Measurements from ENCODE around the gene DOCK6. TPM values are rescaled to one million over a fixed set of nuclear protein-coding genes. Genes with fewer than 3 reads are reported as not detected.

DOCK6 gene
- total and polyA plus RNA-seq, 2 experiments from 2014 or later, result 17.4 to 36.8 TPM

DNA sequence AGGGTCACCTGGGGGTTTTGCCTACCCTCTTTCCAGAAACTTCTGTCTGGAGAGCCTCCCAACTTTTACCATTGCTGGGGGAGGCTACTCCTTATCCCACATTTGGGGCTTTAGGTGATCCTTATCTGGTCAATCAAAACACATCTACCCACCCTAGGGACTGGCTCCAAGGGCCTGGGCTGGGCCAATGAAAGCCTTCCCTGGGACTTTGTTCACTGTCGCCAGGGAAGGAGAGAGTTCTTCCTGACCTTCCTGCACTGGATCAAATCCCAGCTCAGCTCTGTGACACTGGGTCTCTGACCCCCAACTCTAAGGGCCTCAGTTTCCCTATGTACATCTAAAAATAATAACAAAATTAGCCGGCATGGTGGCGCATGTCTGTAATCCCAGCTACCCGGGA is 11.1 kb downstream of the DOCK6 start:
- no peak overlapping the region for H3K4me2 ChIP-seq
- H3K9me2 ChIP-seq (replicated peaks; ENCODE audit: insufficient read depth), result no peaks in the 10 kb centered on the region
- H3K4me3 ChIP-seq, result no peak overlapping the region
- no peak overlapping the region for H3K27ac ChIP-seq
- peaks cover 3% of the 10 kb centered on the region for H3K79me2 ChIP-seq
- no peaks in the 10 kb centered on the region for H3K27me3 ChIP-seq
- H4K20me1 ChIP-seq (ENCODE audit: insufficient read depth, poor library complexity, severe bottlenecking), result no peaks in the 10 kb centered on the region
- no peaks in the 10 kb centered on the region for H3K4me1 ChIP-seq (ENCODE audit: insufficient read depth)
- H2AFZ ChIP-seq, result no peak overlapping the region
- TF ChIP-seq CTCF (IDR thresholded peaks at IDR 0.05; ENCODE audit: poor library complexity) (no peak), EZH2 (IDR thresholded peaks at IDR 0.05; ENCODE audit: borderline replicate concordance) (no peak), EZH2phosphoT487 (IDR thresholded peaks at IDR 0.05; ENCODE audit: low read depth, severe bottlenecking, unreplicated experiment) (no peak)
- no peaks in the 10 kb centered on the region for H3K36me3 ChIP-seq (replicated peaks; ENCODE audit: insufficient read depth, low read depth)
- DNase-seq (ENCODE audit: low spot score), result no peak
- no peaks in the 10 kb centered on the region for H3K9me3 ChIP-seq (ENCODE audit: low read depth)
- WGBS (ENCODE audit: low lambda C conversion rate, missing lambda C conversion rate), result 96% methylated on average over 4 of the region's 4 CpGs

- Histone ChIP-seq H3K4me1 (ENCODE audit: insufficient read depth) (no peaks in the 10 kb centered on the region), H2AFZ (no peak overlapping the region), H3K36me3 (replicated peaks; ENCODE audit: insufficient read depth, low read depth) (no peaks in the 10 kb centered on the region), H3K4me3 (no peak overlapping the region), H3K4me2 (no peak overlapping the region), H4K20me1 (ENCODE audit: insufficient read depth, poor library complexity, severe bottlenecking) (no peaks in the 10 kb centered on the region), H3K79me2 (no peaks in the 10 kb centered on the region), H3K27ac (no peak overlapping the region), H3K9me3 (ENCODE audit: low read depth) (no peaks in the 10 kb centered on the region), H3K9me2 (replicated peaks; ENCODE audit: insufficient read depth) (no peaks in the 10 kb centered on the region), H3K27me3 (no peaks in the 10 kb centered on the region)
- 100% methylated on average over 2 of the region's 2 CpGs for WGBS (ENCODE audit: low lambda C conversion rate, missing lambda C conversion rate)
- no peak for DNase-seq (ENCODE audit: low spot score)
- no peak for TF ChIP-seq EZH2phosphoT487 (IDR thresholded peaks at IDR 0.05; ENCODE audit: low read depth, severe bottlenecking, unreplicated experiment)
- TF ChIP-seq EZH2 (IDR thresholded peaks at IDR 0.05; ENCODE audit: borderline replicate concordance), result no peak
- no peak for TF ChIP-seq CTCF (IDR thresholded peaks at IDR 0.05; ENCODE audit: poor library complexity)
Observed at GRCh38 chr19:11248852-11249251, 13.5 kb downstream of the DOCK6 start.

GRCh38 chr19:11247934-11248333 is 14.4 kb downstream of the DOCK6 start:
- peak; percentile 2 for DNase-seq (ENCODE audit: low spot score)
- TF ChIP-seq EZH2phosphoT487 (IDR thresholded peaks at IDR 0.05; ENCODE audit: low read depth, severe bottlenecking, unreplicated experiment) (no peak), CTCF (IDR thresholded peaks at IDR 0.05; ENCODE audit: poor library complexity) (no peak), EZH2 (IDR thresholded peaks at IDR 0.05; ENCODE audit: borderline replicate concordance) (no peak)
- no peak overlapping the region for H3K27ac ChIP-seq
- no peaks in the 10 kb centered on the region for H4K20me1 ChIP-seq (ENCODE audit: insufficient read depth, poor library complexity, severe bottlenecking)
- H3K27me3 ChIP-seq, result no peaks in the 10 kb centered on the region
- no peaks in the 10 kb centered on the region for H3K36me3 ChIP-seq (replicated peaks; ENCODE audit: insufficient read depth, low read depth)
- 96% methylated on average over 14 of the region's 14 CpGs for WGBS (ENCODE audit: low lambda C conversion rate, missing lambda C conversion rate)
- H3K79me2 ChIP-seq, result no peaks in the 10 kb centered on the region
- no peaks in the 10 kb centered on the region for H3K9me3 ChIP-seq (ENCODE audit: low read depth)
- H3K4me1 ChIP-seq (ENCODE audit: insufficient read depth), result no peaks in the 10 kb centered on the region
- H3K9me2 ChIP-seq (replicated peaks; ENCODE audit: insufficient read depth), result no peaks in the 10 kb centered on the region
- H3K4me2 ChIP-seq, result no peak overlapping the region
- no peak overlapping the region for H2AFZ ChIP-seq
- no peak overlapping the region for H3K4me3 ChIP-seq

DNA sequence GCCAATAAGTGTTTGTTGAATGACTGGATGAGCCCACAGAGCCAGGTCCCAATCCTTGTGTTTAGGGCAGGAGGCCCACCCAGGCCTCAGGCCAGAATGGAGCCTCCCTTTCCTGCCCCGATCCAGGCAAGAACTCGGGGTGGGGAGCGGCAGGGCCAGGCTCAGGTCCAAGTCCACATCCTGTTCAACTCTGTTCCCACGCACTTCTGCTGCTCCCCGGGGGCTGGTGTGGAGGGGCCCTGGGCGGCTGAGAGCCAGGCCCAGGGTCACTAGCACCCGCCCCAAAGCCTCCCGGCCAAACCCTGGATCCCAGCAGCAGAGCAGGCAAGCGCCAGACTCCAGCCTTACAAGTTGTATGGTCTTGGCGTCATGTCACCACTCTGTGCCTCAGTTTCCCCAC is 14.9 kb downstream of the DOCK6 start:
- TF ChIP-seq EZH2phosphoT487 (IDR thresholded peaks at IDR 0.05; ENCODE audit: low read depth, severe bottlenecking, unreplicated experiment) (no peak), CTCF (IDR thresholded peaks at IDR 0.05; ENCODE audit: poor library complexity) (no peak), EZH2 (IDR thresholded peaks at IDR 0.05; ENCODE audit: borderline replicate concordance) (no peak)
- Histone ChIP-seq H3K36me3 (replicated peaks; ENCODE audit: insufficient read depth, low read depth) (no peaks in the 10 kb centered on the region), H3K4me1 (ENCODE audit: insufficient read depth) (no peaks in the 10 kb centered on the region), H3K9me3 (ENCODE audit: low read depth) (no peaks in the 10 kb centered on the region), H3K4me2 (no peak overlapping the region), H3K79me2 (no peaks in the 10 kb centered on the region), H3K27me3 (no peaks in the 10 kb centered on the region), H2AFZ (no peak overlapping the region), H3K9me2 (replicated peaks; ENCODE audit: insufficient read depth) (no peaks in the 10 kb centered on the region), H4K20me1 (ENCODE audit: insufficient read depth, poor library complexity, severe bottlenecking) (no peaks in the 10 kb centered on the region), H3K4me3 (no peak overlapping the region), H3K27ac (no peak overlapping the region)
- peak; percentile 4 for DNase-seq (ENCODE audit: low spot score)
- WGBS (ENCODE audit: low lambda C conversion rate, missing lambda C conversion rate), result 92% methylated on average over 7 of the region's 10 CpGs

Measured in hepatocyte (in vitro differentiated cells).